IMR-90 (cell line): ENCODE measurements around the gene SFSWAP. TPM values are rescaled to one million over a fixed set of nuclear protein-coding genes. Genes with fewer than 3 reads are reported as not detected.

ENCODE experiments used
- ATAC-seq: fragments of 200-7000 bp; cut with Tn5 transposase; 2 replicates; pipeline ENCODE4 v1.9.1; 2020; ENCODE audit warnings: low read depth, mild to moderate bottlenecking, moderate library complexity
- BruUV-seq: library from RNA; stranded (reverse); fragments of 400-500 nt; replicated peaks from 2 replicates; lab custom pipeline; 2021; lab: Mats Ljungman, UMichigan
- CTCF ChIA-PET: fragments of 300-600 bp; formaldehyde crosslinking; extraction: SDS; loops from one replicate; lab custom pipeline; 2021; ENCODE audit warnings: antibody characterized with exemption; lab: Yijun Ruan, JAX
- POLR2A ChIA-PET: fragments of 300-600 bp; sonication (Branson Sonifier 250); formaldehyde crosslinking; loops from one replicate; lab custom pipeline; 2022; ENCODE audit warnings: antibody characterized with exemption; ENCODE audit not compliant: unreplicated experiment; lab: Charles Lee
- DNase-seq: peaks from one replicate; pipeline ENCODE4 v3.0.0; 2013
- H2AFZ ChIP-seq: replicated peaks from 2 replicates; pipeline ENCODE3; 2013; ENCODE audit warnings: low read length, mild to moderate bottlenecking; ENCODE audit not compliant: poor library complexity
- H2AK5ac ChIP-seq: 2 replicates; pipeline ENCODE4 v1.6.1; 2013; ENCODE audit warnings: low read depth, low read length, inconsistent platforms
- H2AK9ac ChIP-seq: replicated peaks from 2 replicates; pipeline ENCODE3; 2013; ENCODE audit warnings: mild to moderate bottlenecking, low read depth, low read length, moderate library complexity; ENCODE audit not compliant: poor library complexity
- H2BK120ac ChIP-seq: 2 replicates; pipeline ENCODE4 v1.6.1; 2013; ENCODE audit warnings: low read depth, low read length, inconsistent platforms
- H2BK15ac ChIP-seq: 3 replicates; pipeline ENCODE4 v1.6.1; 2013; ENCODE audit warnings: low read depth, low read length, inconsistent platforms
- H2BK20ac ChIP-seq: 2 replicates; pipeline ENCODE4 v1.6.1; 2013; ENCODE audit warnings: low read depth, mild to moderate bottlenecking, inconsistent platforms, low read length, moderate library complexity
- H2BK5ac ChIP-seq: 2 replicates; pipeline ENCODE4 v1.6.1; 2013; ENCODE audit warnings: mild to moderate bottlenecking, low read depth, low read length, inconsistent platforms; ENCODE audit not compliant: poor library complexity, severe bottlenecking
- H3K14ac ChIP-seq: replicated peaks from 2 replicates; pipeline ENCODE4 v1.6.1; 2013; ENCODE audit warnings: low read depth, low read length, inconsistent platforms
- H3K18ac ChIP-seq: 2 replicates; pipeline ENCODE4 v1.6.1; 2013; ENCODE audit warnings: low read depth, low read length, control low read depth
- H3K23ac ChIP-seq: 2 replicates; pipeline ENCODE4 v1.6.1; 2013; ENCODE audit warnings: low read depth, low read length, inconsistent platforms
- H3K27ac ChIP-seq: 2 replicates; pipeline ENCODE4 v1.5.1; 2013; ENCODE audit warnings: mild to moderate bottlenecking, control low read depth, low read length; ENCODE audit not compliant: insufficient read depth
- H3K27me3 ChIP-seq: 2 replicates; pipeline ENCODE4 v1.6.1; 2013; ENCODE audit warnings: low read length; ENCODE audit not compliant: control insufficient read depth, insufficient read depth
- H3K36me3 ChIP-seq: 2 replicates; pipeline ENCODE4 v1.6.1; 2013; ENCODE audit warnings: low read length, mixed read lengths; ENCODE audit not compliant: control insufficient read depth, insufficient read depth
- H3K4ac ChIP-seq: 2 replicates; pipeline ENCODE4 v1.6.1; 2013; ENCODE audit warnings: low read depth, low read length, inconsistent platforms
- H3K4me1 ChIP-seq: 2 replicates; pipeline ENCODE4 v1.6.1; 2013; ENCODE audit warnings: low read length, mixed read lengths; ENCODE audit not compliant: control insufficient read depth, insufficient read depth
- H3K4me2 ChIP-seq: 2 replicates; pipeline ENCODE4 v1.6.1; 2013; ENCODE audit warnings: low read depth, mild to moderate bottlenecking, control low read depth, low read length, moderate library complexity
- H3K4me3 ChIP-seq: 2 replicates; pipeline ENCODE4 v1.5.1; 2013; ENCODE audit warnings: low read depth, mild to moderate bottlenecking, control low read depth, low read length, moderate library complexity; ENCODE audit not compliant: insufficient read depth
- H3K56ac ChIP-seq: 2 replicates; pipeline ENCODE4 v1.6.1; 2013; ENCODE audit warnings: low read length, inconsistent platforms; ENCODE audit not compliant: insufficient read depth; ENCODE audit errors: extremely low read depth
- H3K79me1 ChIP-seq, 2 experiments: 2 replicates each; pipeline ENCODE4 v1.6.1; 2013; ENCODE audit warnings: low read length in 2 of 2, inconsistent platforms in 1 of 2, low read depth in 1 of 2
- H3K9ac ChIP-seq: 2 replicates; pipeline ENCODE4 v1.6.1; 2013; ENCODE audit warnings: low read depth, low read length, control low read depth
- H3K9me1 ChIP-seq: 2 replicates; pipeline ENCODE4 v1.6.1; 2013; ENCODE audit warnings: low read length, inconsistent platforms; ENCODE audit not compliant: insufficient read depth
- H3K9me3 ChIP-seq: 2 replicates; pipeline ENCODE4 v1.6.1; 2013; ENCODE audit warnings: low read length; ENCODE audit not compliant: control insufficient read depth, insufficient read depth
- H4K20me1 ChIP-seq: 2 replicates; pipeline ENCODE4 v1.6.1; 2013; ENCODE audit warnings: low read length, inconsistent platforms; ENCODE audit not compliant: insufficient read depth
- H4K5ac ChIP-seq: 2 replicates; pipeline ENCODE4 v1.6.1; 2013; ENCODE audit warnings: mild to moderate bottlenecking, low read depth, low read length, control low read depth
- H4K8ac ChIP-seq, 2 experiments: 2 replicates each; pipeline ENCODE4 v1.6.1; 2013; ENCODE audit warnings: low read depth in 2 of 2, low read length in 2 of 2, control low read depth in 1 of 2, inconsistent platforms in 1 of 2
- H4K91ac ChIP-seq: 2 replicates; pipeline ENCODE4 v1.6.1; 2013; ENCODE audit warnings: low read depth, low read length, inconsistent platforms; ENCODE audit not compliant: insufficient read depth
- BHLHE40 ChIP-seq: fragments of 150-350 bp; IDR thresholded peaks from 2 replicates; pipeline ENCODE4 v1.6.1; 2016; ENCODE audit warnings: mild to moderate bottlenecking, low read depth, low read length
- CEBPB ChIP-seq: IDR thresholded peaks from 2 replicates; pipeline ENCODE4 v1.6.1; 2012; ENCODE audit warnings: low read depth, low read length, improper control_type of control experiment
- CHD1 ChIP-seq: IDR thresholded peaks from 2 replicates; pipeline ENCODE4 v1.6.1; 2012; ENCODE audit warnings: low read depth, low read length, improper control_type of control experiment
- CTCF ChIP-seq: conservative IDR thresholded peaks from 2 replicates; pipeline ENCODE4 v1.5.1; 2012; ENCODE audit warnings: mild to moderate bottlenecking, low read depth, low read length, improper control_type of control experiment
- ELK1 ChIP-seq: fragments of 150-350 bp; IDR thresholded peaks from 2 replicates; pipeline ENCODE4 v1.6.1; 2016; ENCODE audit warnings: low read depth, mild to moderate bottlenecking, low read length, moderate library complexity, borderline replicate concordance
- FOS ChIP-seq: fragments of 150-350 bp; IDR thresholded peaks from 2 replicates; pipeline ENCODE4 v1.6.1; 2016; ENCODE audit warnings: low read depth, low read length
- MAFK ChIP-seq: IDR thresholded peaks from 2 replicates; pipeline ENCODE4 v1.6.1; 2012; ENCODE audit warnings: low read depth, low read length, improper control_type of control experiment
- MAZ ChIP-seq: IDR thresholded peaks from 2 replicates; pipeline ENCODE4 v1.6.1; 2012; ENCODE audit warnings: low read depth, mild to moderate bottlenecking, low read length, improper control_type of control experiment, moderate library complexity, borderline replicate concordance
- MXI1 ChIP-seq: IDR thresholded peaks from 2 replicates; pipeline ENCODE4 v1.6.1; 2012; ENCODE audit warnings: low read depth, mild to moderate bottlenecking, low read length, moderate library complexity, borderline replicate concordance
- NFE2L2 ChIP-seq: fragments of 150-350 bp; IDR thresholded peaks from 2 replicates; pipeline ENCODE4 v1.6.1; 2016; ENCODE audit warnings: low read depth, mild to moderate bottlenecking, low read length
- POLR2A ChIP-seq: IDR thresholded peaks from 2 replicates; pipeline ENCODE4 v1.6.1; 2012; ENCODE audit warnings: mild to moderate bottlenecking, low read depth, low read length
- RAD21 ChIP-seq: IDR thresholded peaks from 2 replicates; pipeline ENCODE4 v1.6.1; 2012; ENCODE audit warnings: low read length, improper control_type of control experiment
- RCOR1 ChIP-seq: IDR thresholded peaks from 2 replicates; pipeline ENCODE4 v1.6.1; 2012; ENCODE audit warnings: mild to moderate bottlenecking, low read length, improper control_type of control experiment; ENCODE audit not compliant: insufficient replicate concordance
- RFX5 ChIP-seq: IDR thresholded peaks from 2 replicates; pipeline ENCODE4 v1.8.0; 2012; ENCODE audit warnings: low read depth, mild to moderate bottlenecking, low read length, moderate library complexity
- SMC3 ChIP-seq: fragments of 150-350 bp; IDR thresholded peaks from 2 replicates; pipeline ENCODE4 v1.6.1; 2016; ENCODE audit warnings: low read depth, mild to moderate bottlenecking, antibody characterized with exemption, low read length, moderate library complexity
- USF2 ChIP-seq: fragments of 150-350 bp; IDR thresholded peaks from 2 replicates; pipeline ENCODE4 v1.6.1; 2017; ENCODE audit warnings: mild to moderate bottlenecking, antibody characterized with exemption, low read length, low read depth
- WGBS, 2 experiments: methylation state at CpG; one replicate each; pipeline versions ENCODE4 v1.1.5 to v1.1.7; 2013; ENCODE audit warnings: missing lambda C conversion rate in 2 of 2; ENCODE audit not compliant: insufficient read length in 1 of 2; ENCODE audit errors: extremely low coverage in 2 of 2; 5-methylcytosine and 5-hydroxymethylcytosine counted together
- dilution Hi-C: fragments of 300-500 bp; cut with HindIII; formaldehyde crosslinking; loops from one replicate; pipeline ENCODE4 v1.14.3; 2018; ENCODE audit warnings: low sequenced_read_pairs; ENCODE audit not compliant: unreplicated experiment
- in situ Hi-C: fragments of 300-500 bp; cut with MboI; formaldehyde crosslinking; loops from 3 replicates; pipeline ENCODE4 v1.14.3; 2019; ENCODE audit warnings: low sequenced_read_pairs, inconsistent platforms, mixed read lengths
- intact Hi-C: fragments of 100-400 bp; cut with micrococcal nuclease; formaldehyde crosslinking; loops from 2 replicates; pipeline ENCODE4 v1.10.0; 2022
- polyA plus RNA-seq, 3 experiments: library from polyadenylated mRNA; depleted of rRNA; stranded (reverse); fragments of >200 nt; gene quantifications; 2 replicates each; pipeline ENCODE4 v1.2.3, GENCODE V29; 2012; ENCODE audit warnings: low replicate concordance in 1 of 3
- total RNA-seq: library from RNA; depleted of rRNA; stranded (reverse); fragments of >200 nt; gene quantifications from 2 replicates; pipeline ENCODE4 v1.2.3, GENCODE V29; 2012

SFSWAP gene
- total and polyA plus RNA-seq, 2 of the 4 experiments (the other 2 are of a cell fraction): 19.7 to 22.4 TPM

GRCh38 chr12:131753757-131754156 is 42.9 kb downstream of the SFSWAP start:
- no peak overlapping the region for H3K56ac ChIP-seq
- no peak for DNase-seq
- CTCF ChIA-PET: no interaction called here
- no peak overlapping the region for H4K91ac ChIP-seq
- no peak for ATAC-seq
- intact Hi-C loops (no loop called here), in situ Hi-C loops (no loop called here), dilution Hi-C loops (no loop called here)
- no peak overlapping the region for H2AK9ac ChIP-seq
- H3K4me1 ChIP-seq: no peaks in the 10 kb centered on the region
- H3K18ac ChIP-seq: no peak overlapping the region
- no TSS peak for BruUV-seq
- H3K4me2 ChIP-seq: no peak overlapping the region
- no peak overlapping the region for H3K4ac ChIP-seq
- H2BK120ac ChIP-seq: no peak overlapping the region
- H3K36me3 ChIP-seq: peaks cover 64% of the 10 kb centered on the region
- 0 out of 2 replicates have a peak, but pooled peaks cover 5% of the 10 kb centered on the region for H4K20me1 ChIP-seq
- peaks cover 13 to 17% of the 10 kb centered on the region in 2 experiments; a peak in 3 of 4 replicates for H3K79me1 ChIP-seq
- no peak overlapping the region for H4K5ac ChIP-seq
- no peak overlapping the region for H2AFZ ChIP-seq
- H2BK15ac ChIP-seq: no peak overlapping the region
- no peak overlapping the region for H2AK5ac ChIP-seq
- H2BK5ac ChIP-seq: no peak overlapping the region
- no peak overlapping the region for H4K8ac ChIP-seq
- H2BK20ac ChIP-seq: no peak overlapping the region
- no peak overlapping the region for H3K14ac ChIP-seq
- no peaks in the 10 kb centered on the region for H3K9me3 ChIP-seq
- H3K9ac ChIP-seq: no peak overlapping the region
- POLR2A ChIA-PET: no interaction called here
- no peak overlapping the region for H3K4me3 ChIP-seq
- TF ChIP-seq POLR2A: no peak
- TF ChIP-seq CHD1: no peak
- TF ChIP-seq NFE2L2: no peak
- no peak for TF ChIP-seq RFX5
- no peak for TF ChIP-seq CTCF
- no peak for TF ChIP-seq ELK1
- TF ChIP-seq MAFK: no peak
- TF ChIP-seq SMC3: no peak
- TF ChIP-seq USF2: no peak
- TF ChIP-seq BHLHE40: no peak
- TF ChIP-seq MXI1: no peak
- TF ChIP-seq CEBPB: no peak
- TF ChIP-seq FOS: no peak
- no peak for TF ChIP-seq RAD21
- no peak for TF ChIP-seq RCOR1
- TF ChIP-seq MAZ: no peak
- H3K23ac ChIP-seq: no peak overlapping the region
- WGBS, 2 experiments: 93% methylated on average over 3 of the region's 8 CpGs; no CpG with 5 or more reads in 1 of the 2 experiments
- H3K27me3 ChIP-seq: no peaks in the 10 kb centered on the region
- no peaks in the 10 kb centered on the region for H3K9me1 ChIP-seq
- H3K27ac ChIP-seq: no peak overlapping the region
